Ovary (tissue), 3 donors: ENCODE measurements around the gene EXD3.

ENCODE experiments used
- POLR2A ChIP-seq: fragments of 450-650 bp; IDR thresholded peaks from one replicate; pipeline ENCODE4 v1.6.1; 2017; ENCODE audit warnings: antibody characterized with exemption, mild to moderate bottlenecking, moderate library complexity
- TF ChIP-seq, protein P1 (sequence below), 3 donors: fragments of 450-650 bp in 2 of 3; fragments of 200-600 bp in 1 of 3; IDR thresholded peaks; one replicate each; pipeline versions ENCODE4 v1.5.1 to v1.8.0; 2016 to 2022; ENCODE audit warnings: antibody characterized with exemption in 3 of 3, mild to moderate bottlenecking in 1 of 3
- donor health status: DM: no; HTN: no; CAD: no.

DNA sequence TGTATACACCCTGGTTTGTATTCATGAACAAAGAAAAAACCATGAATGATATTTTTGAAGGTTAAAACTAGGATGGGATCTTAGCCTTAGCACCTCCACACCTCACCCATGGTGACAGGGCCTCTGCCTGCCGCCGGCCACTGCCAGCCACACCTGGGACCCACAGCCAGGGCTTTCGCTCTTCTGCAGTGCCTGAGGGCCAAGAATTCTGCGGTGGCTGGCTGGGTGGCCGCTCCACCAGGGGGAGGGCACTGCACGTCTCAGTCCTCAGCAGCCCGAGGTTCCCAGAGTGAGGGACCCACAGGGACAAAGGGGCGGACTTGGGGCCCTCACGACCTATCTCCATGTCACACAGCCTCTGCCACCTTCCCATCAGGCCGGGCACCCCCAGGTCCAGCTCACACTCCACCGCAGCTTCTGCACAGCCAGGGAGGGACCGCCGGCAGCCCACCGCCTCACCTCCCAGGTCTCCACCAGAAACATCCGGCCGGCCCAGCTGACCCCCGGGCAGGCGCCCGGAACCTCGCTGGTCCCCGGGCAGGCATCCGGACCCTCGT is 6.9 kb downstream of the EXD3 start:
- TF ChIP-seq, protein P1, sequence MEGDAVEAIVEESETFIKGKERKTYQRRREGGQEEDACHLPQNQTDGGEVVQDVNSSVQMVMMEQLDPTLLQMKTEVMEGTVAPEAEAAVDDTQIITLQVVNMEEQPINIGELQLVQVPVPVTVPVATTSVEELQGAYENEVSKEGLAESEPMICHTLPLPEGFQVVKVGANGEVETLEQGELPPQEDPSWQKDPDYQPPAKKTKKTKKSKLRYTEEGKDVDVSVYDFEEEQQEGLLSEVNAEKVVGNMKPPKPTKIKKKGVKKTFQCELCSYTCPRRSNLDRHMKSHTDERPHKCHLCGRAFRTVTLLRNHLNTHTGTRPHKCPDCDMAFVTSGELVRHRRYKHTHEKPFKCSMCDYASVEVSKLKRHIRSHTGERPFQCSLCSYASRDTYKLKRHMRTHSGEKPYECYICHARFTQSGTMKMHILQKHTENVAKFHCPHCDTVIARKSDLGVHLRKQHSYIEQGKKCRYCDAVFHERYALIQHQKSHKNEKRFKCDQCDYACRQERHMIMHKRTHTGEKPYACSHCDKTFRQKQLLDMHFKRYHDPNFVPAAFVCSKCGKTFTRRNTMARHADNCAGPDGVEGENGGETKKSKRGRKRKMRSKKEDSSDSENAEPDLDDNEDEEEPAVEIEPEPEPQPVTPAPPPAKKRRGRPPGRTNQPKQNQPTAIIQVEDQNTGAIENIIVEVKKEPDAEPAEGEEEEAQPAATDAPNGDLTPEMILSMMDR (IDR thresholded peaks at IDR 0.05), result no peak
- no peak for TF ChIP-seq POLR2A
